GM12891 (cell line): ENCODE data around the gene APCDD1.

Experiments used
- POLR2A ChIP-seq: IDR thresholded peaks from 2 replicates; pipeline ENCODE4 v1.6.1; 2011; ENCODE audit warnings: low read depth, low read length, control low read depth
- POLR2AphosphoS5 ChIP-seq: IDR thresholded peaks from 2 replicates; pipeline ENCODE4 v1.6.1; 2011; ENCODE audit warnings: low read depth, low read length, control low read depth
- TAF1 ChIP-seq: IDR thresholded peaks from 2 replicates; pipeline ENCODE4 v1.6.1; 2011; ENCODE audit warnings: low read depth, low read length, control low read depth

DNA sequence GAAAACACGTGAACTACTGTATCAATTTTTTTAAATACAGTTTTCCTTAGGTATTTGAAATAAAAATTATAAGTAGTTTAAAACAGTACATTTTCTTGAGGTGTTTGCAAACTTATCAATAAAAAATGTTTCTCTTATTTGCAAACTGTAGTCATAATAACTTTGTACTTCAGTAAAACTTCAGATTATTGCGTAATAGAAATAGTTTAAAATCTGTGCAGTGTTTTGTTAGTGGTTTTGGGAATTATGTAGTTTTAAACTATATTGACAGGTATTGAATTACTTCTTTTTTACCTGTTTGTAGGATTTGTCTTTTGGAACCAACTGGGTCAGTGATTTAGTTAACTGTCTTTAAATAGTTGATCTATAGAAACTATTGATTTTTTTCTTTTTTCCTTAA, 78.7 kb downstream of the APCDD1 start:
- TF ChIP-seq POLR2A, result no peak
- no peak for TF ChIP-seq POLR2AphosphoS5
- TF ChIP-seq TAF1, result no peak
